Endothelial cell of umbilical vein (primary cell): ENCODE measurements around the gene MAST1. TPM values are rescaled to one million over a fixed set of nuclear protein-coding genes. Genes with fewer than 3 reads are reported as not detected.

Source experiments
- BruUV-seq: library from RNA; stranded (reverse); fragments of 400-500 nt; replicated peaks from 2 replicates; lab custom pipeline; 2021; lab: Mats Ljungman, UMichigan
- CTCF ChIA-PET: fragments of 300-600, 350-600 bp; sonication (Branson Sonifier 250); formaldehyde crosslinking; loops from one replicate; lab custom pipeline; 2021; ENCODE audit warnings: antibody characterized with exemption, inconsistent platforms; lab: Charles Lee
- POLR2A ChIA-PET: fragments of 300-600, 350-600 bp; sonication (Branson Sonifier 250); formaldehyde crosslinking; loops from one replicate; lab custom pipeline; 2021; ENCODE audit warnings: antibody characterized with exemption, inconsistent platforms; lab: Charles Lee
- DNase-seq: peaks from one replicate; pipeline ENCODE4 v3.0.0-alpha.2; 2011; ENCODE audit warnings: low read depth, low spot score
- FAIRE-seq: peaks from 2 replicates; lab custom pipeline; 2011; peaks lifted over from hg19 to GRCh38; lab: Jason Lieb, UNC
- H2AFZ ChIP-seq: 2 replicates; pipeline ENCODE4 v1.6.0; 2012; ENCODE audit warnings: low read depth, low read length, control low read depth, inconsistent platforms
- H3K27ac ChIP-seq: 2 replicates; pipeline ENCODE4 v1.5.1; 2011; ENCODE audit warnings: low read depth, mild to moderate bottlenecking, control low read depth, low read length, moderate library complexity; ENCODE audit not compliant: insufficient read depth
- H3K27me3 ChIP-seq, 2 experiments: 2 replicates each; pipeline versions ENCODE4 v1.6.0 to v1.6.1; 2011; ENCODE audit warnings: low read length in 2 of 2, mixed read lengths in 1 of 2; ENCODE audit not compliant: control insufficient read depth in 2 of 2, insufficient read depth in 2 of 2
- H3K36me3 ChIP-seq, 2 experiments: 2 replicates in 1 of 2; 3 replicates in 1 of 2; pipeline ENCODE4 v1.5.1; 2011; ENCODE audit warnings: low read length in 2 of 2, mild to moderate bottlenecking in 1 of 2, moderate library complexity in 1 of 2; ENCODE audit not compliant: control insufficient read depth in 2 of 2, insufficient read depth in 2 of 2; ENCODE audit errors: extremely low read depth in 1 of 2
- H3K4me1 ChIP-seq: 3 replicates; pipeline ENCODE4 v1.5.1; 2011; ENCODE audit warnings: mild to moderate bottlenecking, low read length; ENCODE audit not compliant: control insufficient read depth, insufficient read depth; ENCODE audit errors: extremely low read depth
- H3K4me2 ChIP-seq: 2 replicates; pipeline ENCODE4 v1.6.1; 2011; ENCODE audit warnings: low read length, control low read depth, mixed read lengths; ENCODE audit not compliant: insufficient read depth
- H3K4me3 ChIP-seq, 3 experiments: fragments of 200-600 bp in 1 of 3; sonication (generic), shearing (Covaris generic) in 1 of 3; replicated peaks in 1 of 3; 2 replicates each; pipeline ENCODE4 v1.5.1; 2011 to 2016; ENCODE audit warnings: control low read depth in 3 of 3, low read length in 3 of 3, mild to moderate bottlenecking in 2 of 3, inconsistent platforms in 1 of 3, low read depth in 1 of 3, moderate library complexity in 1 of 3; ENCODE audit not compliant: insufficient read depth in 1 of 3
- H3K79me2 ChIP-seq: 2 replicates; pipeline ENCODE4 v1.6.0; 2012; ENCODE audit warnings: low read length, inconsistent platforms; ENCODE audit not compliant: control insufficient read depth, insufficient read depth
- H3K9ac ChIP-seq: replicated peaks from 2 replicates; pipeline ENCODE3; 2011; ENCODE audit warnings: low read length, control low read depth; ENCODE audit not compliant: insufficient read depth; ENCODE audit errors: extremely low read depth
- H3K9me1 ChIP-seq: replicated peaks from 3 replicates; pipeline ENCODE4 v1.6.0; 2011; ENCODE audit warnings: mild to moderate bottlenecking, low read length; ENCODE audit not compliant: control insufficient read depth, insufficient read depth; ENCODE audit errors: extremely low read depth
- H3K9me3 ChIP-seq: replicated peaks from 2 replicates; pipeline ENCODE4 v1.5.1; 2012; ENCODE audit warnings: low read length, inconsistent platforms; ENCODE audit not compliant: control insufficient read depth, insufficient read depth
- H4K20me1 ChIP-seq: replicated peaks from 2 replicates; pipeline ENCODE3; 2011; ENCODE audit warnings: mild to moderate bottlenecking, low read length; ENCODE audit not compliant: control insufficient read depth, insufficient read depth; ENCODE audit errors: extremely low read depth
- CTCF ChIP-seq, 2 donors: IDR thresholded peaks; 1 replicate in 1 of 2; 2 replicates in 1 of 2; pipeline ENCODE4 v1.5.1; 2011; ENCODE audit warnings: low read length in 2 of 2, mild to moderate bottlenecking in 2 of 2, moderate library complexity in 2 of 2, control low read depth in 1 of 2, inconsistent platforms in 1 of 2, low read depth in 1 of 2; ENCODE audit not compliant: insufficient read depth in 1 of 2; ENCODE audit errors: extremely low read depth in 1 of 2
- EZH2 ChIP-seq: IDR thresholded peaks from 2 replicates; pipeline ENCODE4 v1.6.1; 2012; ENCODE audit warnings: borderline replicate concordance, low read depth, mild to moderate bottlenecking, moderate library complexity, low read length, inconsistent platforms; ENCODE audit not compliant: severe bottlenecking
- FOS ChIP-seq: IDR thresholded peaks from 2 replicates; pipeline ENCODE4 v1.6.1; 2011; ENCODE audit warnings: mild to moderate bottlenecking, low read length, moderate library complexity, borderline replicate concordance; ENCODE audit not compliant: insufficient read depth
- GATA2 ChIP-seq: IDR thresholded peaks from 2 replicates; pipeline ENCODE4 v1.7.0; 2011; ENCODE audit warnings: low read depth, mild to moderate bottlenecking, moderate library complexity, mixed read lengths, low read length; ENCODE audit not compliant: insufficient read length, insufficient read depth
- JUN ChIP-seq: IDR thresholded peaks from 2 replicates; pipeline ENCODE4 v1.6.1; 2011; ENCODE audit warnings: borderline replicate concordance, low read depth; ENCODE audit not compliant: insufficient read length, insufficient read depth
- MAX ChIP-seq: IDR thresholded peaks from 2 replicates; pipeline ENCODE4 v1.6.1; 2011; ENCODE audit not compliant: insufficient read depth, insufficient read length
- MYC ChIP-seq: IDR thresholded peaks from one replicate; pipeline ENCODE4 v1.6.1; 2011; ENCODE audit warnings: mild to moderate bottlenecking, low read depth, low read length
- POLR2A ChIP-seq: IDR thresholded peaks from 2 replicates; pipeline ENCODE4 v1.6.1; 2012; ENCODE audit warnings: low read depth, mild to moderate bottlenecking, control low read depth, low read length
- POLR2AphosphoS5 ChIP-seq: IDR thresholded peaks from 2 replicates; pipeline ENCODE4 v1.6.1; 2012; ENCODE audit warnings: low read depth, mild to moderate bottlenecking, control low read depth, low read length, moderate library complexity; ENCODE audit not compliant: insufficient read depth
- dilution Hi-C: fragments of 300-500 bp; cut with MboI; formaldehyde crosslinking; loops from one replicate; pipeline ENCODE4 v1.15.0; 2019; ENCODE audit warnings: low sequenced_read_pairs; ENCODE audit not compliant: extremely low pct_ligation_motif_present
- intact Hi-C: fragments of 100-400 bp; cut with micrococcal nuclease; formaldehyde crosslinking; loops from one replicate; pipeline ENCODE4 v1.10.0; 2022
- polyA plus RNA-seq, 4 experiments: library from polyadenylated mRNA; depleted of rRNA in 3 of 4; stranded (reverse) in 3 of 4; unstranded in 1 of 4; fragments of >200 nt; gene quantifications; 2 replicates each; pipeline versions ENCODE4 v1.2.1 to v1.2.3, GENCODE V29; 2011 to 2012; ENCODE audit warnings: missing spikeins in 1 of 4
- total RNA-seq: library from RNA; stranded (reverse); gene quantifications from 2 replicates; pipeline ENCODE4 v1.2.3, GENCODE V29; 2021

Gene MAST1
- total and polyA plus RNA-seq, 2 donors (not counting 3 experiments of a cell fraction or from before 2014, with no cell fraction given): 0.13 to 0.46 TPM

DNA sequence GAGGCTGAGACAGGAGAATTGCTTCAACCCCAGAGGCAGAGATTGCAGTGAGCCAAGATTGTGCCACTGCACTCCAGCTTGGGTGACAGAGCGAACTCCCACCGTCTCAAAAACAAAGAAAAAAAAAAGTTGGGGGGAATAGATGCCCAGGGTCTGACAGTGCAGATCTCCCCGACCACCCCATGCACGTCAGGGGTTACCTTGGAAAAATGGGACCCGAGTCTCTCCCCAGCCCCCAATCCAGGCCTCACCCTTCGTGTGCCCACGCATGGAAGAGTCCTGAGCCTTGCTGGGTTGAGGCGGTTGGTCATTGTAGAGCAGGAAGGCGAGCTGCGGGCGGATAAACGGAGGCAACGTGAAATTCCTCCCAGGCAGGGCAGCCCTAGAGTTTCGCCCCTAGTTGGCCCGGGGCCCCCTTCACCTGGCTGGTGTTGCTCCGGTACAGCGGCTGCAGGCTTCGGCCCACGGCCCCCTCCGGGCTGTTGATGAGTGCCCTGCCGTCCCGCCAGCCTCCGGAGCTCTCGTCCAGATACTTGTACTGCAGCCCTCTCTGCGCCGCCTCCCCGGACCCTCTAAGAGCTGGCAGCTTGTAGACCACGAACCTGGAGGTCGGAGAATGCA is 42.3 kb downstream of the MAST1 start:
- Histone ChIP-seq H3K4me2 (peak overlapping the region; percentile 66), H2AFZ (peak overlapping the region; percentile 70), H3K27me3 (peaks cover 7 to 15% of the 10 kb centered on the region in 2 experiments), H3K36me3 (peaks cover 0 to 5% of the 10 kb centered on the region in 2 experiments), H3K9ac (peak overlapping the region; percentile 56), H3K9me3 (no peaks in the 10 kb centered on the region), H3K4me1 (peaks cover 4% of the 10 kb centered on the region), H3K4me3 (peak overlapping the region; percentile 25 to 78 (median 49)), H3K9me1 (no peaks in the 10 kb centered on the region), H3K79me2 (no peaks in the 10 kb centered on the region), H4K20me1 (no peaks in the 10 kb centered on the region), H3K27ac (peak overlapping the region; percentile 49)
- FAIRE-seq (no peak), DNase-seq (no peak)
- ChIA-PET POLR2A (interaction anchor here (0.7 to 1.0 kb wide), 2 partner anchors 10 to 270 kb away, joined by 3 to 10 read pairs; partner anchors contain the start of genes GCDH, ZNF490 and ZNF791), CTCF (interaction anchor here (1.1 to 3.5 kb wide), 7 partner anchors 9 to 120 kb away, joined by 3 to 22 read pairs (median 12); partner anchors contain the start of gene GCDH)
- no TSS peak for BruUV-seq
- TF ChIP-seq EZH2 (no peak), GATA2 (no peak), MAX (no peak), JUN (no peak), POLR2A (no peak), POLR2AphosphoS5 (no peak), MYC (no peak), FOS (no peak), CTCF (IDR thresholded peaks at IDR 0.05; ENCODE audit: extremely low read depth in 1 of 2, insufficient read depth in 1 of 2, low read depth in 1 of 2, low read length in 2 of 2) (no peak)
- dilution Hi-C loops: no loop called here
- intact Hi-C loops: loop anchor here (2.0 kb wide), 1 partner anchor 38 kb away; the partner anchor contains the start of gene SYCE2
